Stimulated activated CD8-positive, alpha-beta memory T cell treated with anti-CD3 and anti-CD28 coated beads, Interleukin-2, amount 100 ng/mL, for 48 hours (primary cell): ENCODE data around the gene GPR32.
"Not testable (repeated sequence)": the region's sequence is repeated elsewhere in the genome, so short reads cannot be mapped to it uniquely, and the experiment has no call there.

Experiments used
- DNase-seq, 2 donors: peaks; one replicate each; pipeline ENCODE4 v3.0.0-alpha.2; 2020; ENCODE audit warnings: low read depth in 2 of 2

GPR32 gene

DNA sequence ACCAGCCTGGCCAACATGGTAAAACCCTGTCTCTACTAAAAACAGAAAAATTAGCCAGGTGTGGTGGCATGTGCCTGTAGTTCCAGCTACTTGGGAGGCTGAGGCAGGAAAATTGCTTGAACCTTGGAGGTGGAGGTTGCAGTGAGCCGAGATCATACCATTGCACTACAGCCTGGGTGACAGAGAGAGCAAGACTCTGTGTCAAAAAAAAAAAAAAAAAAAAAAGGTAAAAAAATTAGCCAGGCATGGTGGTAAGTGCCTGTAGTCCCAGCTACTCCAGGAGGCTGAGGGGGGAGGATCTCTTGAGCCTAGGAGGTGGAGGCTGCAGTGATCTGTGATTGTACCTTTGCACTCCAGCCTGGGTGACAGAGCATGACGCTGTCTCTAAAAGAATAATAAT, at the start of gene GPR32:
TSS of gene GPR32 (plus strand) at position 301 of the 400 bp plus-strand sequence. CDS start 137 bp downstream, outside the sequence.
- DNase-seq, result not testable (repeated sequence)

GRCh38 chr19:50720921-50721381, 49.3 kb upstream of the GPR32 start:
- DNase-seq, result no peak

DNA sequence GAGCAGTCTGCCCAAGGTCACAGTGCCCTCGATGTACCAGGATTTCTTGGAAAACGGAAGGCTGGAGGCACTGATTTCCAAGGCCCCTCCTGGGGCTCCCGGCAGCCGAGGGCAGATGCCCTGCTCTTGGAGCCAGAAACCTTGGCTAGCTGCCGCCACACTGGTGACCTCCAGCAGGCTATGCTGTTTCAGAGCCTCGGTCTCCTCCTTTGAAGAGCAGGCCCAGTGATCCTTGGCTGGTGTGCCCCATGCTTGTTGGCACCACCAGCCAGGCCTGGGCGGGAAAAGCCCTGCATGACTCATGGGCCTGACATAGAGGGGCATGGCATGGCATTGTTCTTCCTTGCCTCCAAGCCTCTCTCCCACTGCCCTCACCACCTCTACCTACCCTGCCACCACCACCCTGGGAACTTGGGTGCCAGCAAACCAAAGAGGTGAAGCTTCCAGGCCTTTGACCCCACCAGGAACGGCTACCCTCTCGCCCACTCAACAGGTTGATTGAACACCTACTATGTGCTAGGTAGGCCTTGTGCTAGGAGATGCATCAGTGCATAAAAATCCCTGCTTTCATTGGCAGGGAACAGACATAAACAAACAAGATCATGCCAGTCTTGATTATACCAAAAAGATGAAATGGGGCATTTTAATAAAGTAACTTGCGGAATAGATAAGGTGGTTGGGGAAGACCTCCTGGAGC, 48.7 kb upstream of the GPR32 start:
- DNase-seq, result no peak

DNA sequence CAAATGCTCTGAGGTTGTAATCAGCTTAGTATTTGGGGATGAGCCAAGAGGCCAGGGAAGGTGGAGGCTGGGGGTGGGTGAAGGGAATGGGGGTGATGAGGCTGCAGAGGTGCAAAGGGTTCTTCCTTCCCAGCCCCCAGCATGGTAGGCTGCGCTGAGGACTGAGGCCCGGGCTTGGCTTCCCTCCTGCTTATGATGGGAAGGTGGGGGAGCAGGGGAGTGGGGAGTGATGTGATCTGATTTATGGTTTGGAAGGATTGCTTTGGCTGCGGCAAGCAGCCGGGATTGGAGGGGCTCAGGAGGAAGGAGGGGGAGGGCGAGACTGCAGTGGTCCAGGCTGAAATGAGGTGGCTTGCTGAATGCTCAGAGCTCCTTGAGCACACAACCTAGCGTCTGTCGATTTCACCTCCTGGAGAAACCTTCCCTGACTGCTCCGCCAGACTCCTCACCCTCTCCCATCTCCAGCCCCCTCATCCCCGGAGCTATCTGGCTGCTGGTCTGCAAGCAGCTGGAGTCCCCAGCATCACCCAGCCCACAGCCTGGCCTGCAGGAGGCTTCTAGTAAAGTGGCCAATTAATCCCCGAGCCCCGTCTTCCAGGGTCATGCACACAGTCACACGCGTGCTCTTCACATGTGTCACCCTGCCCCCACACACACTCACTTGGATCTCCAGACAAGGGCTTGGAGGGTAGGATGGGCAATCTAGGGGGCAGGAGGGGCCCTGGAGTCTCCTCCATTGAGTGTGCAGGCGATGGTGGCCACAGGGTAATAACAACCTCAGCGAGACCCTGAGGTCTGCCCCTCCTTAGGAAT, 47.9 kb upstream of the GPR32 start:
- DNase-seq, result no peak

DNA sequence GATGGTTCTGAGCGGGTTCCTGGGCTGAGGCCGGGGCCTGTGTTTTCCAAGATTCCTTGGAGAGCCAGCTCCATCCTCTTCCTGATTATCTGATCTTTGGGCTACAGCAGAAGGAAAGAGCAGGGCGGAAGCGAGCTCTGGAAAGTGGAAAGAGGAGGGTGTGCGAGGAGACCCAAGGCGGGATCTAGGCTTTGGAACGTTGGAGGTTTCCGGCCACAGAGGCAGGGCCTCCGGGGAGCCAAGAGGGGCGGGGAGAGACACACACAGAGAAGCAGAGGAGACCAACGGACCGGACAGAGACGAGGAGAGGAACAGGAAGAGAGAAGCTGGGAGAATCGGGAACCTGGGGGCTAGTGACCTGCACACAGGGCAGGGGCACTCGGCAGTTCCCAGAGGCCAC, 47.2 kb upstream of the GPR32 start, which contains the start of gene CLEC11A:
TSS of gene CLEC11A (plus strand) at position 296 of the 400 bp plus-strand sequence. CDS start 162 bp downstream, outside the sequence.
- no peak for DNase-seq

DNA sequence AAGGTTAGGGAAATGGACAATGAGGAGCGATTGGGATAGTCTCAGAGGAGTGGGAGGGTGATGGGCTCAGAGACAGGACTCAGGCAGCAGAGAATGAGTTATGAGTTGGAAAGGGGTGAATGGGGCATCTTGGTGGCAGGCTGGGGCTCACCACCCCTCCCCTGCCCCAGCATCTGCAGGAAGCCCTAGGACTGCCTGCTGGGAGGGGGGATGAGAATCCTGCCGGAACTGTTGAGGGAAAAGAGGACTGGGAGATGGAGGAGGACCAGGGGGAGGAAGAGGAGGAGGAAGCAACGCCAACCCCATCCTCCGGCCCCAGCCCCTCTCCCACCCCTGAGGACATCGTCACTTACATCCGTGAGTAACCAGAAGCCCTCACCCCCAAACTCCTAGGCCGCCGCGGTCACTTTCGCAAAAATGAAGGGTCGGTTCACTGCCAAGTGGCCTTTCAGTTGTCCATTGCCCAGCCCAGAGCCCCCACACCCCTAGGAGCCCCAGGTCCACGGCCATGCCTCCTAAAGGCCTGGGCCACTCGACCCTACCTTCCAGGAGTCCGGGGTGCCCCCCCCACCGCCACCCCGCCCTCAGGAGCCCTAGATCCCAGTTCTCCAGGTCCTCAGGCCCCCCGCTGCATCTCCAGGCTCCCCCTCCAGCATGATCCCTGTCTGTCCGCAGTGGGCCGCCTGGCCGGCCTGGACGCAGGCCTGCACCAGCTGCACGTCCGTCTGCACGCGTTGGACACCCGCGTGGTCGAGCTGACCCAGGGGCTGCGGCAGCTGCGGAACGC, 46.3 kb upstream of the GPR32 start:
- DNase-seq, result no peak

- DNase-seq, result peak; percentile 93 to 97
Measured at GRCh38 chr19:50724522-50725217, 45.6 kb upstream of the GPR32 start.

- DNase-seq, result no peak
Measured at GRCh38 chr19:50725218-50725910, 44.9 kb upstream of the GPR32 start.

- DNase-seq, result no peak
Measured at GRCh38 chr19:50725911-50726230, 44.4 kb upstream of the GPR32 start.

- DNase-seq, result peak; percentile 86
Measured at GRCh38 chr19:50728084-50728737, 42.1 kb upstream of the GPR32 start.

DNA sequence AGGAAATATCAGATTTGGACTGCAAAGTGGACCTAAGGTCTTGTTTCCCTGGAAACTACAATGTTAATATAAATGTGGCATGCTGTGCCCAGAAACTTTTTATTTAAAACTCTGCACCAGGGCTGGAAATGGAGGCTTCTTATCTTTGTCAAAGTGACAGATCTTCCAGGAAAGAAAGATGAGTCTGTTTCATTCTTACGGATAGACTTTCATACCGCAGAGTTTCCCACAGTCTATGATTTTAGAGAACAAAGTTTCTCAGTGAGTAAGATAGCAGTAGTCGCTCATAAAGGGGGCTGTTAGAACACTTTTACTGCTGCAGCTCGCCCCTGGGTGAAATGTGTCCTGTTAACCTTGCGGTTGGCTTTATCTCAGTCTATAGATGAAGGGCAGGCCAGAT, 40.4 kb upstream of the GPR32 start:
- DNase-seq, result no peak

- DNase-seq, result no peak
Measured at GRCh38 chr19:50735869-50736268, 34.4 kb upstream of the GPR32 start.

DNA sequence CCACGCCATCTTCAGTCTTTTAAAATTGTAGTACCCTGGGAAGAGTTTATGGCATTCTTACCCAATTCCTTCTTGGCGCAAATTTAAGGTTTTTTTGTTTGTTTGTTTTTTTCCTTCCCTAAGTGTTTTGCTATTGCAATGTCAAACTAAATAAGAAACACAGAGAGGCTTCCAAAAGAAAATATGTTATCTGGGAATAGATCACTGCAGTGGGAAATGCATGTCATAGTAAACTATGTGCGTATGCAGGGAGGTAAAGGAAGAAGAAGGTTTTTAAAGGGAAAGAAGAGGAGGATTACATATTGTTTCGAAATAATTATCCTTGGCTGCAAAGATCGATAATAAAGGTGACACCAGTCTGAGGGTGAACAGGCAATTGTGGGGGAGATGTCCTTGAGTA, 33.9 kb upstream of the GPR32 start:
- DNase-seq, result no peak

GRCh38 chr19:50739132-50739913, 30.9 kb upstream of the GPR32 start:
- no peak for DNase-seq

- no peak for DNase-seq
Measured at GRCh38 chr19:50739914-50740426, 30.3 kb upstream of the GPR32 start.

DNA sequence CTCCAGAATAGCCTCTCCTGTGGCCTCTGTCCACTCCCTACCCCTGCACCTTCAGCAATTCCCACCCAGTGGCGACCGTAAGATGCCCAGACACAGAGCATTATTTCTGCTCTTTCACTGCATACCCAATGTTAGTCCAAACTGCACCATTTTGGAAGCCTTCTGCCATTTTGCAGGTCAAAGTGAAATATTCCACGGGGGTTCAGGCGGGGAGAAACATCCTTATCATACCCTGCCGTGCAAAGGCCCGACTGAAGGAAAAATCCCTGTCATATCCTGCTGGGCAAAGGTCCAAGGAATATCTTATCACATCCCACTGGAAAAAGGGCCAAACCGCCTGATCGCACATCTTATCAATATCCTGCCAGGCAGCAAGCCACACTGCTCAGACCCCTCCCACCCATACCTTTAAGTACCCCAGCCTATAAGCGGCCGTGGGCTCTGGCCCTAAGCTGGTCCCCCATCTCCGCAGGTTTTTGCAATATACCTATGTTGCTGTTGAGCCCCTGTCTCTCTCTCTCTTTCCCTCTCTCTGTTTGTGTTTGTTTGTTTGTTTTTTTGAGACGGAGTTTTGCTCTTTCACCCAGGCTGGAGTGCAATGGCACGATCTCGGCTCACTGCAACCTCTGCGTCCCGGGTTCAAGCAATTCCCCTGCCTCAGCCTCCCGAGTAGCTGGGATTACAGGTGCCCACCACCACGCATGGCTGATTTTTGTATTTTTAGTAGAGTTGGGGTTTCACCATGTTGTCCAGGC, 28.9 kb upstream of the GPR32 start:
- DNase-seq, result no peak

- no peak for DNase-seq
Measured at GRCh38 chr19:50743537-50743936, 26.7 kb upstream of the GPR32 start.

DNA sequence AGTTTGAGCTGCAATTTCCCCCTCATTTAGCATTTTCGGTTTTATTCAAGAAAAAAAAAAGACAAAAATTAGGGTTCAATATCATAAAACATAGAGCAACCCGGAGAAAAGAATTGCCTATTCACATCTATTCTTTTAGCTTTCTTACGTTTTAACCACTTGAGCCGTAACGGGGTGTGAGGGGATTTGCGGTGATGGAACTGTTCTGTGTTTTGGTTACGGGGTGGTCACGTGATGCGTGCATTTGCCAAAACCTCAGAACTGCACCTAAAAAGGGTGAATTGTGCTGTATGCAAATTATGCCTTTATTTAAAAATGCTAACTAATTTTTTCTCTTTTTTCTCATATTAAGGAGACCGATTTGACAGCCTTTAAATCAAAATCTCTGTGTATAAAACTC, 25.0 kb upstream of the GPR32 start:
- no peak for DNase-seq

- not testable (repeated sequence) for DNase-seq
Measured at GRCh38 chr19:50747141-50747540, 23.1 kb upstream of the GPR32 start.
